Measurements from ENCODE around the gene MAPK9. TPM values are rescaled to one million over a fixed set of nuclear protein-coding genes. Genes with fewer than 3 reads are reported as not detected.

The MAPK9 gene
- total RNA-seq, 1 experiment from 2014 or later = 38.6 TPM

- Histone ChIP-seq H3K56ac (ENCODE audit: insufficient read length, low read depth, low read length) (no peak overlapping the region), H3K23ac (ENCODE audit: insufficient read length, low read depth, low read length) (no peak overlapping the region), H4K5ac (ENCODE audit: insufficient read length, low read depth, low read length) (no peak overlapping the region), H3K27me3 (ENCODE audit: insufficient read depth, low read length) (no peaks in the 10 kb centered on the region), H3K9ac (ENCODE audit: extremely low read depth, insufficient read length, low read length) (no peak overlapping the region), H4K20me1 (ENCODE audit: control insufficient read depth, insufficient read depth, insufficient read length) (no peaks in the 10 kb centered on the region), H2AFZ (ENCODE audit: low read length) (no peak overlapping the region), H2BK12ac (ENCODE audit: insufficient read length, low read depth, low read length) (no peak overlapping the region), H2BK120ac (ENCODE audit: low read depth, low read length, poor library complexity, severe bottlenecking) (no peak overlapping the region), H3K79me1 (ENCODE audit: insufficient read depth, low read depth, low read length, poor library complexity, severe bottlenecking) (no peaks in the 10 kb centered on the region), H4K8ac (replicated peaks; ENCODE audit: insufficient read length, low read depth, low read length) (no peak overlapping the region), H3K9me3 (ENCODE audit: control insufficient read depth, low read depth, low read length) (no peaks in the 10 kb centered on the region), H3K14ac (ENCODE audit: insufficient read depth, low read length) (no peak overlapping the region), H2BK5ac (ENCODE audit: insufficient read length, low read length) (no peak overlapping the region), H3K23me2 (ENCODE audit: insufficient read length, low read depth, low read length, poor library complexity, severe bottlenecking) (no peaks in the 10 kb centered on the region), H3K4me2 (ENCODE audit: insufficient read depth, insufficient read length, low read length) (no peak overlapping the region), H4K91ac (ENCODE audit: insufficient read length, low read depth, low read length) (no peak overlapping the region), H3K79me2 (ENCODE audit: insufficient read depth, low read length) (peaks cover 4% of the 10 kb centered on the region), H3K4ac (ENCODE audit: low read depth, low read length) (no peak overlapping the region), H2AK5ac (ENCODE audit: insufficient read length, low read length) (no peak overlapping the region), H3T11ph (ENCODE audit: low read length) (no peak overlapping the region), H3K4me1 (ENCODE audit: insufficient read depth, low read length) (peaks cover 2% of the 10 kb centered on the region; the same call in 1 of the 2 replicates), H2BK20ac (ENCODE audit: low read depth, low read length, poor library complexity, severe bottlenecking) (no peak overlapping the region), H3K18ac (ENCODE audit: insufficient read length, low read depth, low read length) (no peak overlapping the region), H3K27ac (ENCODE audit: insufficient read length, low read depth, low read length) (no peak overlapping the region), H2BK15ac (ENCODE audit: low read depth, low read length) (no peak overlapping the region)
- Mint-ChIP-seq H3K36me3 (ENCODE audit: insufficient read depth in 1 of 3, low read depth in 3 of 3) (peaks cover 36 to 46% (median 40%) of the 10 kb centered on the region in 3 experiments), H3K4me1 (peaks cover 7 to 18% of the 10 kb centered on the region in 2 experiments), H3K4me3 (no peak overlapping the region), H3K9me3 (peaks cover 0 to 2% of the 10 kb centered on the region in 2 experiments; a peak in 2 of 5 replicates), H3K27ac (peak overlapping the region in 1 of 3 experiments; percentile 78; a peak in 1 of 7 replicates), H3K27me3 (ENCODE audit: low read depth) (no peaks in the 10 kb centered on the region)
- DNase-seq = peak; percentile 54
- TF ChIP-seq CTCF (conservative IDR thresholded peaks at IDR 0.05) = no peak; the same call in 2 of the 3 replicates
- WGBS (ENCODE audit: extremely low coverage, insufficient read length, low lambda C conversion rate) = no CpG with 5 or more reads among the region's 10 CpGs
Measured at GRCh38 chr5:180284149-180284548, 7.7 kb downstream of the MAPK9 start.

Measured in H9 (cell line).